Central memory CD8-positive, alpha-beta T cell (primary cell): ENCODE results near the gene IQCN.
A peak's percentile ranks its signal among the peaks of the same experiment; 100 is the strongest.

Experiments
- ATAC-seq: fragments of 150-1000 bp; cut with Tn5 transposase; replicated peaks from 2 replicates; pipeline ENCODE4 v1.10.0; 2022; ENCODE audit warnings: mild to moderate bottlenecking, moderate FRiP score, moderate number of reproducible peaks; ENCODE audit not compliant: poor library complexity, severe bottlenecking; ENCODE audit errors: extremely low read depth
- DNase-seq, 2 donors: peaks; one replicate each; pipeline ENCODE4 v3.0.0; 2021; ENCODE audit warnings: low spot score in 2 of 2
- H3K27ac Mint-ChIP-seq: one replicate; pipeline ENCODE4 v1.8.0; 2022; ENCODE audit warnings: low read depth, mild to moderate bottlenecking, moderate library complexity, mixed read lengths
- H3K27me3 Mint-ChIP-seq: one replicate; pipeline ENCODE4 v1.8.0; 2022; ENCODE audit warnings: mixed read lengths
- H3K36me3 Mint-ChIP-seq: one replicate; pipeline ENCODE4 v1.8.0; 2022; ENCODE audit warnings: mild to moderate bottlenecking, moderate library complexity, mixed read lengths; ENCODE audit not compliant: insufficient read depth
- H3K4me1 Mint-ChIP-seq: one replicate; pipeline ENCODE4 v1.8.0; 2022; ENCODE audit warnings: mixed read lengths
- H3K4me3 Mint-ChIP-seq: one replicate; pipeline ENCODE4 v1.8.0; 2022; ENCODE audit warnings: mild to moderate bottlenecking, moderate library complexity, mixed read lengths
- H3K9me3 Mint-ChIP-seq: one replicate; pipeline ENCODE4 v1.8.0; 2022; ENCODE audit warnings: mixed read lengths

The IQCN gene

GRCh38 chr19:18299654-18300053 is 25.4 kb upstream of the IQCN start:
- no peak overlapping the region for H3K4me3 Mint-ChIP-seq
- H3K27ac Mint-ChIP-seq: no peak overlapping the region
- H3K9me3 Mint-ChIP-seq: no peaks in the 10 kb centered on the region
- H3K36me3 Mint-ChIP-seq: peaks cover 18% of the 10 kb centered on the region
- ATAC-seq: no peak
- H3K4me1 Mint-ChIP-seq: peaks cover 32% of the 10 kb centered on the region
- no peak for DNase-seq
- H3K27me3 Mint-ChIP-seq: no peaks in the 10 kb centered on the region

GRCh38 chr19:18298601-18299000 is 24.3 kb upstream of the IQCN start:
- ATAC-seq (no peak), DNase-seq (no peak)
- no peak overlapping the region for H3K27ac Mint-ChIP-seq
- H3K4me3 Mint-ChIP-seq: no peak overlapping the region
- peaks cover 10% of the 10 kb centered on the region for H3K36me3 Mint-ChIP-seq
- H3K9me3 Mint-ChIP-seq: no peaks in the 10 kb centered on the region
- no peaks in the 10 kb centered on the region for H3K27me3 Mint-ChIP-seq
- H3K4me1 Mint-ChIP-seq: peaks cover 31% of the 10 kb centered on the region

- H3K27me3 Mint-ChIP-seq: no peaks in the 10 kb centered on the region
- no peak overlapping the region for H3K4me3 Mint-ChIP-seq
- H3K9me3 Mint-ChIP-seq: no peaks in the 10 kb centered on the region
- no peak overlapping the region for H3K27ac Mint-ChIP-seq
- DNase-seq: no peak
- ATAC-seq: no peak
- H3K36me3 Mint-ChIP-seq: peaks cover 7% of the 10 kb centered on the region
- H3K4me1 Mint-ChIP-seq: peaks cover 34% of the 10 kb centered on the region
Measured at GRCh38 chr19:18297308-18297707, 23.1 kb upstream of the IQCN start.

GRCh38 chr19:18295034-18295451 is 20.8 kb upstream of the IQCN start:
- Mint-ChIP-seq H3K4me1 (peaks cover 51% of the 10 kb centered on the region), H3K36me3 (peaks cover 9% of the 10 kb centered on the region)
- no peak for ATAC-seq

GRCh38 chr19:18294467-18294864 is 20.2 kb upstream of the IQCN start:
- peak; percentile 71 to 89 for DNase-seq
- Mint-ChIP-seq H3K27ac (peak overlapping the region; percentile 93), H3K4me3 (peak overlapping the region; percentile 86), H3K9me3 (no peaks in the 10 kb centered on the region), H3K4me1 (peaks cover 57% of the 10 kb centered on the region), H3K27me3 (no peaks in the 10 kb centered on the region), H3K36me3 (peaks cover 12% of the 10 kb centered on the region)
- peak; percentile 73 for ATAC-seq

More at GRCh38 chr19:18295034-18295451, 20.8 kb upstream of the IQCN start:
- Mint-ChIP-seq H3K9me3 (no peaks in the 10 kb centered on the region), H3K4me3 (no peak overlapping the region), H3K27ac (peak overlapping the region; percentile 93), H3K27me3 (no peaks in the 10 kb centered on the region)
- no peak for DNase-seq

GRCh38 chr19:18293642-18294466 is 19.6 kb upstream of the IQCN start:
- Mint-ChIP-seq H3K27ac (peak overlapping the region; percentile 93), H3K4me1 (peaks cover 61% of the 10 kb centered on the region), H3K4me3 (peak overlapping the region; percentile 86), H3K9me3 (no peaks in the 10 kb centered on the region), H3K27me3 (no peaks in the 10 kb centered on the region), H3K36me3 (peaks cover 12% of the 10 kb centered on the region)
- DNase-seq: no peak
- ATAC-seq: no peak

- DNase-seq: no peak
- peaks cover 62% of the 10 kb centered on the region for H3K4me1 Mint-ChIP-seq
Measured at GRCh38 chr19:18292810-18293641, 18.8 kb upstream of the IQCN start.

GRCh38 chr19:18292462-18292809 is 18.2 kb upstream of the IQCN start:
- H3K27me3 Mint-ChIP-seq: no peaks in the 10 kb centered on the region
- ATAC-seq: no peak

More at GRCh38 chr19:18292810-18293641, 18.8 kb upstream of the IQCN start:
- peak overlapping the region; percentile 93 for H3K27ac Mint-ChIP-seq
- H3K9me3 Mint-ChIP-seq: no peaks in the 10 kb centered on the region
- H3K36me3 Mint-ChIP-seq: peaks cover 12% of the 10 kb centered on the region
- no peaks in the 10 kb centered on the region for H3K27me3 Mint-ChIP-seq
- peak overlapping the region; percentile 86 for H3K4me3 Mint-ChIP-seq
- no peak for ATAC-seq

GRCh38 chr19:18291590-18292461 is 17.6 kb upstream of the IQCN start:
- peaks cover 62% of the 10 kb centered on the region for H3K4me1 Mint-ChIP-seq
- H3K4me3 Mint-ChIP-seq: peak overlapping the region; percentile 86
- no peaks in the 10 kb centered on the region for H3K27me3 Mint-ChIP-seq
- no peaks in the 10 kb centered on the region for H3K9me3 Mint-ChIP-seq
- peak overlapping the region; percentile 93 for H3K27ac Mint-ChIP-seq
- peaks cover 12% of the 10 kb centered on the region for H3K36me3 Mint-ChIP-seq
- peak; percentile 40 for ATAC-seq
- DNase-seq: peak in 1 of 2 donors; percentile 69

More at GRCh38 chr19:18292462-18292809, 18.2 kb upstream of the IQCN start:
- no peaks in the 10 kb centered on the region for H3K9me3 Mint-ChIP-seq
- H3K4me1 Mint-ChIP-seq: peaks cover 62% of the 10 kb centered on the region
- H3K4me3 Mint-ChIP-seq: peak overlapping the region; percentile 86
- H3K27ac Mint-ChIP-seq: peak overlapping the region; percentile 93
- peaks cover 12% of the 10 kb centered on the region for H3K36me3 Mint-ChIP-seq
- DNase-seq: peak in 1 of 2 donors; percentile 12

- H3K4me1 Mint-ChIP-seq: peaks cover 66% of the 10 kb centered on the region
- no peak for DNase-seq
- no peak for ATAC-seq
- H3K36me3 Mint-ChIP-seq: peaks cover 12% of the 10 kb centered on the region
- peak overlapping the region; percentile 93 for H3K27ac Mint-ChIP-seq
- H3K9me3 Mint-ChIP-seq: no peaks in the 10 kb centered on the region
- peak overlapping the region; percentile 86 for H3K4me3 Mint-ChIP-seq
- H3K27me3 Mint-ChIP-seq: no peaks in the 10 kb centered on the region
Measured at GRCh38 chr19:18291019-18291524, 16.8 kb upstream of the IQCN start.

GRCh38 chr19:18290302-18291018 is 16.2 kb upstream of the IQCN start:
- peaks cover 67% of the 10 kb centered on the region for H3K4me1 Mint-ChIP-seq
- peak in 1 of 2 donors; percentile 79 for DNase-seq
- peak; percentile 54 for ATAC-seq
- H3K4me3 Mint-ChIP-seq: peak overlapping the region; percentile 86
- no peaks in the 10 kb centered on the region for H3K9me3 Mint-ChIP-seq
- H3K36me3 Mint-ChIP-seq: peaks cover 12% of the 10 kb centered on the region
- no peaks in the 10 kb centered on the region for H3K27me3 Mint-ChIP-seq
- H3K27ac Mint-ChIP-seq: peak overlapping the region; percentile 93
